Stimulated activated effector memory CD8-positive, alpha-beta T cell treated with anti-CD3 and anti-CD28 coated beads, Interleukin-12 subunit alpha, Interleukin-12 subunit beta, amount 100 ng/mL, for 72 hours (primary cell): ENCODE measurements around the gene KDM8.
A peak's percentile ranks its signal among the peaks of the same experiment; 100 is the strongest.
"Not testable (repeated sequence)": the region's sequence is repeated elsewhere in the genome, so short reads cannot be mapped to it uniquely, and the experiment has no call there.

ENCODE experiments used
- ATAC-seq: fragments of 150-1000 bp; cut with Tn5 transposase; 2 replicates; pipeline ENCODE4 v1.10.0; 2021
- DNase-seq, 2 donors: peaks; one replicate each; pipeline ENCODE4 v3.0.0; 2021 to 2022; ENCODE audit warnings: low spot score in 2 of 2
- H3K27ac Mint-ChIP-seq: one replicate; pipeline ENCODE4 v1.8.0; 2022; ENCODE audit warnings: mild to moderate bottlenecking, mixed read lengths
- H3K36me3 Mint-ChIP-seq: one replicate; pipeline ENCODE4 v1.8.0; 2022; ENCODE audit warnings: mild to moderate bottlenecking, mixed read lengths
- H3K4me1 Mint-ChIP-seq: one replicate; pipeline ENCODE4 v1.8.0; 2022; ENCODE audit warnings: mixed read lengths
- H3K4me3 Mint-ChIP-seq: one replicate; pipeline ENCODE4 v1.8.0; 2022; ENCODE audit warnings: mild to moderate bottlenecking, mixed read lengths
- H3K9me3 Mint-ChIP-seq: one replicate; pipeline ENCODE4 v1.8.0; 2022; ENCODE audit warnings: mixed read lengths

Gene KDM8

GRCh38 chr16:27200914-27201313 lies 2.4 kb upstream of the KDM8 start:
- ATAC-seq, DNase-seq, H3K4me3 Mint-ChIP-seq, H3K27ac Mint-ChIP-seq, H3K9me3 Mint-ChIP-seq: not testable (repeated sequence)
- peaks cover 16% of the 10 kb centered on the region for H3K36me3 Mint-ChIP-seq
- peaks cover 71% of the 10 kb centered on the region for H3K4me1 Mint-ChIP-seq

GRCh38 chr16:27202923-27203506 lies 311 bp upstream of the KDM8 start:
- no peak for DNase-seq
- peak; percentile 85 for ATAC-seq
- H3K9me3 Mint-ChIP-seq: no peaks in the 10 kb centered on the region
- peaks cover 16% of the 10 kb centered on the region for H3K36me3 Mint-ChIP-seq
- H3K4me3 Mint-ChIP-seq: peak overlapping the region; percentile 91
- peaks cover 54% of the 10 kb centered on the region for H3K4me1 Mint-ChIP-seq
- H3K27ac Mint-ChIP-seq: peak overlapping the region; percentile 98

GRCh38 chr16:27204312-27204915 lies 1.1 kb downstream of the KDM8 start:
- Mint-ChIP-seq H3K27ac (peak overlapping the region; percentile 98), H3K4me3 (peak overlapping the region; percentile 91), H3K36me3 (peaks cover 16% of the 10 kb centered on the region), H3K4me1 (peaks cover 40% of the 10 kb centered on the region), H3K9me3 (no peaks in the 10 kb centered on the region)
- DNase-seq (no peak), ATAC-seq (no peak)

GRCh38 chr16:27205423-27206065 lies 2.2 kb downstream of the KDM8 start:
- Mint-ChIP-seq H3K36me3 (peaks cover 18% of the 10 kb centered on the region), H3K4me1 (peaks cover 29% of the 10 kb centered on the region), H3K4me3 (no peak overlapping the region), H3K27ac (no peak overlapping the region), H3K9me3 (no peaks in the 10 kb centered on the region)
- DNase-seq: no peak
- no peak for ATAC-seq

- H3K9me3 Mint-ChIP-seq, ATAC-seq, H3K27ac Mint-ChIP-seq, H3K4me3 Mint-ChIP-seq, DNase-seq: not testable (repeated sequence)
- Mint-ChIP-seq H3K4me1 (peaks cover 16% of the 10 kb centered on the region), H3K36me3 (peaks cover 25% of the 10 kb centered on the region)
Measured at GRCh38 chr16:27207121-27207520, 3.8 kb downstream of the KDM8 start.

GRCh38 chr16:27208081-27208680 lies 4.9 kb downstream of the KDM8 start:
- Mint-ChIP-seq H3K36me3 (peaks cover 23% of the 10 kb centered on the region), H3K4me1 (peaks cover 11% of the 10 kb centered on the region), H3K27ac (no peak overlapping the region), H3K4me3 (no peak overlapping the region), H3K9me3 (no peaks in the 10 kb centered on the region)
- DNase-seq: no peak
- ATAC-seq: no peak

- ATAC-seq: no peak
Measured at GRCh38 chr16:27208796-27209195, 5.5 kb downstream of the KDM8 start.

GRCh38 chr16:27209591-27209990 lies 6.3 kb downstream of the KDM8 start:
- Mint-ChIP-seq H3K4me3 (no peak overlapping the region), H3K9me3 (no peaks in the 10 kb centered on the region), H3K36me3 (peaks cover 9% of the 10 kb centered on the region), H3K27ac (no peak overlapping the region), H3K4me1 (peaks cover under 1% of the 10 kb centered on the region)
- no peak for DNase-seq
- no peak for ATAC-seq

More at GRCh38 chr16:27208796-27209195, 5.5 kb downstream of the KDM8 start:
- H3K4me3 Mint-ChIP-seq: no peak overlapping the region
- DNase-seq: no peak
- H3K4me1 Mint-ChIP-seq: peaks cover 9% of the 10 kb centered on the region
- peaks cover 17% of the 10 kb centered on the region for H3K36me3 Mint-ChIP-seq
- no peaks in the 10 kb centered on the region for H3K9me3 Mint-ChIP-seq
- H3K27ac Mint-ChIP-seq: no peak overlapping the region

GRCh38 chr16:27210174-27210573 lies 6.8 kb downstream of the KDM8 start:
- no peaks in the 10 kb centered on the region for H3K9me3 Mint-ChIP-seq
- no peak overlapping the region for H3K27ac Mint-ChIP-seq
- no peaks in the 10 kb centered on the region for H3K4me1 Mint-ChIP-seq
- ATAC-seq: no peak
- H3K4me3 Mint-ChIP-seq: no peak overlapping the region
- DNase-seq: no peak
- peaks cover 9% of the 10 kb centered on the region for H3K36me3 Mint-ChIP-seq

- peaks cover 9% of the 10 kb centered on the region for H3K36me3 Mint-ChIP-seq
- no peaks in the 10 kb centered on the region for H3K4me1 Mint-ChIP-seq
- ATAC-seq: no peak
- DNase-seq: no peak
- H3K4me3 Mint-ChIP-seq: no peak overlapping the region
- H3K9me3 Mint-ChIP-seq: no peaks in the 10 kb centered on the region
- H3K27ac Mint-ChIP-seq: no peak overlapping the region
Measured at GRCh38 chr16:27211026-27211425, 7.7 kb downstream of the KDM8 start.

- no peak for ATAC-seq
- Mint-ChIP-seq H3K4me1 (no peaks in the 10 kb centered on the region), H3K27ac (peak overlapping the region; percentile 7), H3K36me3 (peaks cover 15% of the 10 kb centered on the region), H3K4me3 (no peak overlapping the region), H3K9me3 (no peaks in the 10 kb centered on the region)
- DNase-seq: no peak
Measured at GRCh38 chr16:27214084-27214961, 11.0 kb downstream of the KDM8 start.

GRCh38 chr16:27215660-27216059 lies 12.3 kb downstream of the KDM8 start:
- Mint-ChIP-seq H3K36me3 (peaks cover 12% of the 10 kb centered on the region), H3K9me3 (no peaks in the 10 kb centered on the region), H3K4me1 (no peaks in the 10 kb centered on the region), H3K4me3 (no peak overlapping the region), H3K27ac (peak overlapping the region; percentile 7)
- ATAC-seq (no peak), DNase-seq (no peak)

GRCh38 chr16:27216297-27216885 lies 13.1 kb downstream of the KDM8 start:
- DNase-seq (no peak), ATAC-seq (no peak)
- no peaks in the 10 kb centered on the region for H3K4me1 Mint-ChIP-seq
- H3K36me3 Mint-ChIP-seq: peaks cover 5% of the 10 kb centered on the region
- no peaks in the 10 kb centered on the region for H3K9me3 Mint-ChIP-seq
- H3K27ac Mint-ChIP-seq: peak overlapping the region; percentile 7
- H3K4me3 Mint-ChIP-seq: no peak overlapping the region

GRCh38 chr16:27217256-27217655 lies 13.9 kb downstream of the KDM8 start:
- no peaks in the 10 kb centered on the region for H3K9me3 Mint-ChIP-seq
- no peak overlapping the region for H3K4me3 Mint-ChIP-seq
- no peaks in the 10 kb centered on the region for H3K4me1 Mint-ChIP-seq
- ATAC-seq (no peak), DNase-seq (no peak)
- H3K27ac Mint-ChIP-seq: no peak overlapping the region
- peaks cover 5% of the 10 kb centered on the region for H3K36me3 Mint-ChIP-seq

- H3K4me3 Mint-ChIP-seq: no peak overlapping the region
- H3K27ac Mint-ChIP-seq: peak overlapping the region; percentile 43
- H3K4me1 Mint-ChIP-seq: no peaks in the 10 kb centered on the region
- no peak for ATAC-seq
- H3K36me3 Mint-ChIP-seq: peaks cover 9% of the 10 kb centered on the region
- no peaks in the 10 kb centered on the region for H3K9me3 Mint-ChIP-seq
- no peak for DNase-seq
Measured at GRCh38 chr16:27218756-27219155, 15.4 kb downstream of the KDM8 start.
